Ishikawa (cell line): ENCODE measurements around the gene OMA1.
A peak's percentile ranks its signal among the peaks of the same experiment; 100 is the strongest.

Source experiments
- CEBPB ChIP-seq: IDR thresholded peaks from 2 replicates; pipeline ENCODE4 v1.6.1; 2012
- CREB1 ChIP-seq: IDR thresholded peaks from 2 replicates; pipeline ENCODE4 v1.6.1; 2012; ENCODE audit warnings: low read depth
- EGR1 ChIP-seq: IDR thresholded peaks from 2 replicates; pipeline ENCODE4 v1.6.1; 2012
- EP300 ChIP-seq: IDR thresholded peaks from 2 replicates; pipeline ENCODE4 v1.6.1; 2012; ENCODE audit warnings: borderline replicate concordance
- FOXM1 ChIP-seq: IDR thresholded peaks from 2 replicates; pipeline ENCODE4 v1.6.1; 2012; ENCODE audit warnings: low read depth, borderline replicate concordance
- MAX ChIP-seq: IDR thresholded peaks from 2 replicates; pipeline ENCODE4 v1.6.1; 2012
- NFIC ChIP-seq: IDR thresholded peaks from 2 replicates; pipeline ENCODE4 v1.6.1; 2012
- RAD21 ChIP-seq: IDR thresholded peaks from 2 replicates; pipeline ENCODE4 v1.6.1; 2012; ENCODE audit warnings: low read depth
- REST ChIP-seq: IDR thresholded peaks from 2 replicates; pipeline ENCODE4 v1.6.1; 2012; ENCODE audit warnings: low read depth, mild to moderate bottlenecking
- TAF1 ChIP-seq: IDR thresholded peaks from 2 replicates; pipeline ENCODE4 v1.6.1; 2012; ENCODE audit warnings: low read depth, mild to moderate bottlenecking
- TCF12 ChIP-seq: IDR thresholded peaks from 2 replicates; pipeline ENCODE4 v1.6.1; 2012; ENCODE audit warnings: low read depth
- TEAD4 ChIP-seq: IDR thresholded peaks from 2 replicates; pipeline ENCODE4 v1.6.1; 2012
- USF1 ChIP-seq: IDR thresholded peaks from 2 replicates; pipeline ENCODE4 v1.6.1; 2012
- YY1 ChIP-seq: IDR thresholded peaks from 2 replicates; pipeline ENCODE4 v1.6.1; 2012; ENCODE audit warnings: low read depth
- ZBTB7A ChIP-seq: IDR thresholded peaks from 2 replicates; pipeline ENCODE4 v1.6.1; 2012; ENCODE audit warnings: low read depth

OMA1 gene

GRCh38 chr1:58515794-58516401 is 30.6 kb downstream of the OMA1 start:
- peak; percentile 93 for TF ChIP-seq RAD21
- no peak for TF ChIP-seq EP300

- TF ChIP-seq CEBPB, result no peak
- TF ChIP-seq RAD21, result no peak
- no peak for TF ChIP-seq FOXM1
- no peak for TF ChIP-seq MAX
- no peak for TF ChIP-seq ZBTB7A
- no peak for TF ChIP-seq EP300
- no peak for TF ChIP-seq NFIC
- no peak for TF ChIP-seq REST
- TF ChIP-seq EGR1, result no peak
Observed at GRCh38 chr1:58513956-58514355, 32.6 kb downstream of the OMA1 start.

- no peak for TF ChIP-seq NFIC
- no peak for TF ChIP-seq YY1
- no peak for TF ChIP-seq TAF1
- no peak for TF ChIP-seq TEAD4
- TF ChIP-seq FOXM1, result no peak
- TF ChIP-seq EGR1, result no peak
- TF ChIP-seq EP300, result no peak
- TF ChIP-seq REST, result no peak
- TF ChIP-seq ZBTB7A, result no peak
- no peak for TF ChIP-seq RAD21
- no peak for TF ChIP-seq MAX
- TF ChIP-seq CEBPB, result no peak
- no peak for TF ChIP-seq TCF12
- no peak for TF ChIP-seq USF1
- TF ChIP-seq CREB1, result no peak
Observed at GRCh38 chr1:58508629-58509028, 37.9 kb downstream of the OMA1 start.

GRCh38 chr1:58505286-58505685 is 41.2 kb downstream of the OMA1 start:
- no peak for TF ChIP-seq REST
- no peak for TF ChIP-seq TEAD4
- TF ChIP-seq NFIC, result no peak
- TF ChIP-seq TAF1, result no peak
- no peak for TF ChIP-seq YY1
- no peak for TF ChIP-seq RAD21
- no peak for TF ChIP-seq EP300
- TF ChIP-seq TCF12, result no peak
- no peak for TF ChIP-seq ZBTB7A
- TF ChIP-seq CREB1, result no peak
- TF ChIP-seq MAX, result no peak
- no peak for TF ChIP-seq FOXM1
- TF ChIP-seq USF1, result no peak
- TF ChIP-seq EGR1, result no peak
- no peak for TF ChIP-seq CEBPB
